OCI-LY7 (cell line): ENCODE measurements around the gene ZCRB1.

ENCODE experiments used
- EZH2phosphoT487 ChIP-seq: fragments of 200-600 bp; sonication (generic); IDR thresholded peaks from 2 replicates; pipeline ENCODE4 v1.6.1; 2018; ENCODE audit warnings: low read depth, borderline replicate concordance, mild to moderate bottlenecking, mixed run types, antibody characterized with exemption, low read length, moderate library complexity, mixed read lengths
- TF ChIP-seq, protein P1 (sequence below): fragments of 200-600 bp; sonication (generic); conservative IDR thresholded peaks from 2 replicates; pipeline ENCODE4 v1.5.1; 2014; ENCODE audit warnings: mild to moderate bottlenecking, antibody characterized with exemption, low read length, moderate library complexity, mixed read lengths

DNA sequence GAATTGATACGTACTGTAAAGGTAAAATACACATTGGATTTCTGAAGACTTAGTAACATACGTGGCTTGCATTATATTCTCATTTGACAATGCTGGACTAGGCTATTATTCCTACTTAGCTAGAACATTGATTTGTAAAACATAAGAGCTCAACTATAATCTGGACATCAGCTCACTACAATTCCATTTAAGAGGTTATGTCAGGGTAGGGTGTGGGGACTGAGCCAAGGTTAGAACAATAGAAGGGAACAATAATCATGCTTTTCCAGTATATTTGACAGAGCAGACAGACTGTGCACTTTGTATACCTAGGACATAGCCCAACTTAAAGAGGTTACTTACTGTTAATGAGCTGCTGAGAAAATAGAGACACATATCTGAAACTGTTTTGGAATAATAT, 10.8 kb downstream of the ZCRB1 start:
- TF ChIP-seq, protein P1, sequence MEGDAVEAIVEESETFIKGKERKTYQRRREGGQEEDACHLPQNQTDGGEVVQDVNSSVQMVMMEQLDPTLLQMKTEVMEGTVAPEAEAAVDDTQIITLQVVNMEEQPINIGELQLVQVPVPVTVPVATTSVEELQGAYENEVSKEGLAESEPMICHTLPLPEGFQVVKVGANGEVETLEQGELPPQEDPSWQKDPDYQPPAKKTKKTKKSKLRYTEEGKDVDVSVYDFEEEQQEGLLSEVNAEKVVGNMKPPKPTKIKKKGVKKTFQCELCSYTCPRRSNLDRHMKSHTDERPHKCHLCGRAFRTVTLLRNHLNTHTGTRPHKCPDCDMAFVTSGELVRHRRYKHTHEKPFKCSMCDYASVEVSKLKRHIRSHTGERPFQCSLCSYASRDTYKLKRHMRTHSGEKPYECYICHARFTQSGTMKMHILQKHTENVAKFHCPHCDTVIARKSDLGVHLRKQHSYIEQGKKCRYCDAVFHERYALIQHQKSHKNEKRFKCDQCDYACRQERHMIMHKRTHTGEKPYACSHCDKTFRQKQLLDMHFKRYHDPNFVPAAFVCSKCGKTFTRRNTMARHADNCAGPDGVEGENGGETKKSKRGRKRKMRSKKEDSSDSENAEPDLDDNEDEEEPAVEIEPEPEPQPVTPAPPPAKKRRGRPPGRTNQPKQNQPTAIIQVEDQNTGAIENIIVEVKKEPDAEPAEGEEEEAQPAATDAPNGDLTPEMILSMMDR: no peak
- no peak for TF ChIP-seq EZH2phosphoT487
